HL-60 (cell line): ENCODE measurements around the gene TET2.

ENCODE experiments used
- DNase-seq, 2 experiments: peaks; one replicate each; pipeline ENCODE4 v3.0.0-alpha.2; 2010 to 2020; ENCODE audit warnings: low read depth in 1 of 2, low spot score in 1 of 2
- H3K27ac ChIP-seq: fragments of 250-450 bp; sonication (Bioruptor Pico); replicated peaks from 2 replicates; pipeline ENCODE4 v1.5.1; 2020; ENCODE audit warnings: mild to moderate bottlenecking, moderate library complexity
- H3K27me3 ChIP-seq: fragments of 250-450 bp; sonication (Bioruptor Pico); 2 replicates; pipeline ENCODE4 v1.5.1; 2021; ENCODE audit warnings: mild to moderate bottlenecking, moderate library complexity; ENCODE audit not compliant: insufficient read depth, poor library complexity, severe bottlenecking
- H3K4me3 ChIP-seq: replicated peaks from 2 replicates; pipeline ENCODE4 v1.5.1; 2011; ENCODE audit warnings: mild to moderate bottlenecking, control low read depth, low read length; ENCODE audit not compliant: insufficient read depth
- GABPA ChIP-seq: IDR thresholded peaks from 2 replicates; pipeline ENCODE4 v1.6.1; 2012; ENCODE audit warnings: low read depth
- POLR2AphosphoS5 ChIP-seq: IDR thresholded peaks from 2 replicates; pipeline ENCODE4 v1.6.1; 2012; ENCODE audit warnings: low read depth
- REST ChIP-seq: IDR thresholded peaks from 2 replicates; pipeline ENCODE4 v1.6.1; 2012; ENCODE audit warnings: low read depth; ENCODE audit not compliant: insufficient replicate concordance
- SPI1 ChIP-seq: IDR thresholded peaks from 2 replicates; pipeline ENCODE4 v1.6.1; 2012; ENCODE audit warnings: low read depth, mild to moderate bottlenecking, borderline replicate concordance
- TF ChIP-seq, protein P1 (sequence below): IDR thresholded peaks from one replicate; pipeline ENCODE4 v1.5.1; 2011; ENCODE audit warnings: low read length, control low read depth, inconsistent platforms; ENCODE audit not compliant: insufficient read depth

TET2 gene

GRCh38 chr4:105274504-105274903 lies 127.8 kb downstream of the TET2 start:
- TF ChIP-seq GABPA: no peak
- TF ChIP-seq POLR2AphosphoS5: no peak
- TF ChIP-seq SPI1: no peak
- TF ChIP-seq REST: no peak
- TF ChIP-seq, protein P1, sequence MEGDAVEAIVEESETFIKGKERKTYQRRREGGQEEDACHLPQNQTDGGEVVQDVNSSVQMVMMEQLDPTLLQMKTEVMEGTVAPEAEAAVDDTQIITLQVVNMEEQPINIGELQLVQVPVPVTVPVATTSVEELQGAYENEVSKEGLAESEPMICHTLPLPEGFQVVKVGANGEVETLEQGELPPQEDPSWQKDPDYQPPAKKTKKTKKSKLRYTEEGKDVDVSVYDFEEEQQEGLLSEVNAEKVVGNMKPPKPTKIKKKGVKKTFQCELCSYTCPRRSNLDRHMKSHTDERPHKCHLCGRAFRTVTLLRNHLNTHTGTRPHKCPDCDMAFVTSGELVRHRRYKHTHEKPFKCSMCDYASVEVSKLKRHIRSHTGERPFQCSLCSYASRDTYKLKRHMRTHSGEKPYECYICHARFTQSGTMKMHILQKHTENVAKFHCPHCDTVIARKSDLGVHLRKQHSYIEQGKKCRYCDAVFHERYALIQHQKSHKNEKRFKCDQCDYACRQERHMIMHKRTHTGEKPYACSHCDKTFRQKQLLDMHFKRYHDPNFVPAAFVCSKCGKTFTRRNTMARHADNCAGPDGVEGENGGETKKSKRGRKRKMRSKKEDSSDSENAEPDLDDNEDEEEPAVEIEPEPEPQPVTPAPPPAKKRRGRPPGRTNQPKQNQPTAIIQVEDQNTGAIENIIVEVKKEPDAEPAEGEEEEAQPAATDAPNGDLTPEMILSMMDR: no peak
- Histone ChIP-seq H3K4me3 (no peak overlapping the region), H3K27me3 (no peaks in the 10 kb centered on the region), H3K27ac (no peak overlapping the region)
- DNase-seq: no peak

- no peak for TF ChIP-seq REST
- no peak for TF ChIP-seq POLR2AphosphoS5
- TF ChIP-seq SPI1: no peak
- TF ChIP-seq GABPA: no peak
- TF ChIP-seq, protein P1: no peak
Observed at GRCh38 chr4:105276361-105277104, 129.9 kb downstream of the TET2 start.

DNA sequence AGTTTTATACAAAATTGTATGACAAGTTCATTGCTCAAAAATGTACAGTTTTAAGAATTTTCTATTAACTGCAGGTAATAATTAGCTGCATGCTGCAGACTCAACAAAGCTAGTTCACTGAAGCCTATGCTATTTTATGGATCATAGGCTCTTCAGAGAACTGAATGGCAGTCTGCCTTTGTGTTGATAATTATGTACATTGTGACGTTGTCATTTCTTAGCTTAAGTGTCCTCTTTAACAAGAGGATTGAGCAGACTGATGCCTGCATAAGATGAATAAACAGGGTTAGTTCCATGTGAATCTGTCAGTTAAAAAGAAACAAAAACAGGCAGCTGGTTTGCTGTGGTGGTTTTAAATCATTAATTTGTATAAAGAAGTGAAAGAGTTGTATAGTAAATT lies 131.0 kb downstream of the TET2 start:
- H3K27me3 ChIP-seq: no peaks in the 10 kb centered on the region
- no peak overlapping the region for H3K27ac ChIP-seq
- no peak for DNase-seq
- no peak for TF ChIP-seq GABPA
- TF ChIP-seq, protein P1: no peak
- TF ChIP-seq REST: no peak
- TF ChIP-seq POLR2AphosphoS5: no peak
- TF ChIP-seq SPI1: no peak
- no peak overlapping the region for H3K4me3 ChIP-seq

More at GRCh38 chr4:105276361-105277104, 129.9 kb downstream of the TET2 start:
- no peak overlapping the region for H3K27ac ChIP-seq
- no peak for DNase-seq
- H3K4me3 ChIP-seq: no peak overlapping the region
- H3K27me3 ChIP-seq: no peaks in the 10 kb centered on the region
